GM12892 (cell line): ENCODE results near the gene UQCRHL.

Experiments
- POLR2A ChIP-seq: IDR thresholded peaks from 2 replicates; pipeline ENCODE4 v1.6.1; 2011; ENCODE audit warnings: low read depth, low read length, control low read depth
- TAF1 ChIP-seq: IDR thresholded peaks from 2 replicates; pipeline ENCODE4 v1.6.1; 2011; ENCODE audit warnings: low read depth, mild to moderate bottlenecking, control low read depth, low read length, borderline replicate concordance

- TF ChIP-seq POLR2A (no peak), TAF1 (no peak)
Measured at GRCh38 chr1:15804060-15804459, 3.4 kb downstream of the UQCRHL start.
